Naive thymus-derived CD8-positive, alpha-beta T cell (primary cell): Measurements from ENCODE around the gene PPM1M. TPM values are rescaled to one million over a fixed set of nuclear protein-coding genes. Genes with fewer than 3 reads are reported as not detected.

Source experiments
- ATAC-seq, 2 donors: fragments of 150-1000 bp; cut with Tn5 transposase in 1 of 2; sonication (Bioruptor Pico), chemical (Tn5 transposase) in 1 of 2; 1 replicate in 1 of 2; 2 replicates in 1 of 2; pipeline ENCODE4 v1.10.0; 2021; ENCODE audit warnings: mild to moderate bottlenecking in 2 of 2, moderate library complexity in 2 of 2
- POLR2A ChIA-PET: fragments of 350-600 bp; sonication (Branson Sonifier 250); formaldehyde crosslinking; loops from one replicate; lab custom pipeline; 2021; ENCODE audit warnings: antibody characterized with exemption; lab: Charles Lee
- DNase-seq, 10 donors: peaks; one replicate each; pipeline versions ENCODE4 v3.0.0 to v3.0.0-alpha.2; 2020 to 2022
- H3K27ac Mint-ChIP-seq, 10 donors: one replicate each; pipeline ENCODE4 v1.8.0; 2020 to 2022; ENCODE audit warnings: mild to moderate bottlenecking in 10 of 10, mixed read lengths in 10 of 10, moderate library complexity in 4 of 10, inconsistent platforms in 1 of 10
- H3K27me3 Mint-ChIP-seq, 5 donors: one replicate each; pipeline ENCODE4 v1.8.0; 2021 to 2022; ENCODE audit warnings: mixed read lengths in 5 of 5
- H3K36me3 Mint-ChIP-seq, 3 donors: one replicate each; pipeline ENCODE4 v1.8.0; 2020 to 2022; ENCODE audit warnings: mixed read lengths in 3 of 3, mild to moderate bottlenecking in 2 of 3, inconsistent platforms in 1 of 3
- H3K4me1 Mint-ChIP-seq, 4 donors: one replicate each; pipeline ENCODE4 v1.8.0; 2021 to 2022; ENCODE audit warnings: mixed read lengths in 4 of 4
- H3K4me3 Mint-ChIP-seq, 10 donors: one replicate each; pipeline ENCODE4 v1.8.0; 2020 to 2022; ENCODE audit warnings: mild to moderate bottlenecking in 10 of 10, mixed read lengths in 10 of 10, moderate library complexity in 6 of 10, inconsistent platforms in 1 of 10
- H3K9me3 Mint-ChIP-seq, 9 donors: one replicate each; pipeline ENCODE4 v1.8.0; 2020 to 2022; ENCODE audit warnings: mixed read lengths in 9 of 9, mild to moderate bottlenecking in 3 of 9, inconsistent platforms in 1 of 9, moderate library complexity in 1 of 9
- polyA plus RNA-seq, 3 donors: library from polyadenylated mRNA; unstranded; fragments of 300-500 nt; fragmentation: Illumina TruSeq; gene quantifications; one replicate each; pipeline ENCODE4 v1.2.3, GENCODE V29; 2021
- total RNA-seq, 8 experiments: library from RNA in 2 of 8; stranded (reverse) in 2 of 8; gene quantifications; one replicate each; pipeline ENCODE4 v1.2.3 and lab custom pipeline; 2021 to 2026

The PPM1M gene
- total and polyA plus RNA-seq, 5 experiments from 2014 or later: 68.0 to 172 (median 108) TPM

- peak overlapping the region; percentile 93 to 98 (median 95) for H3K27ac Mint-ChIP-seq
- H3K9me3 Mint-ChIP-seq: no peaks in the 10 kb centered on the region
- ATAC-seq (no peak), DNase-seq (no peak)
- H3K36me3 Mint-ChIP-seq: peaks cover 0 to 6% (median 0%) of the 10 kb centered on the region in 3 donors
- peak overlapping the region; percentile 54 to 99 (median 96) for H3K4me3 Mint-ChIP-seq
- POLR2A ChIA-PET: interaction anchor here (1.0 to 58.8 kb wide), 6 partner anchors 4 to 295 kb away, joined by 3 to 1841 read pairs (median 728); partner anchors contain the start of genes ACY1, GLYCTK, PPM1M and TLR9
- peaks cover 30 to 82% (median 76%) of the 10 kb centered on the region in 4 donors for H3K4me1 Mint-ChIP-seq
- H3K27me3 Mint-ChIP-seq: no peaks in the 10 kb centered on the region
Observed at GRCh38 chr3:52240886-52241370, 4.6 kb upstream of the PPM1M start.

GRCh38 chr3:52242039-52242438, 3.5 kb upstream of the PPM1M start:
- POLR2A ChIA-PET: interaction anchor here (0.7 to 58.8 kb wide), 4 partner anchors 5 to 213 kb away, joined by 6 to 1841 read pairs (median 1452); partner anchors contain the start of genes GLYCTK, PPM1M, TLR9 and TWF2
- DNase-seq (no peak), ATAC-seq (no peak)
- Mint-ChIP-seq H3K27me3 (no peaks in the 10 kb centered on the region), H3K27ac (peak overlapping the region in 9 of 10 donors; percentile 60 to 95 (median 79)), H3K36me3 (peaks cover 0 to 3% (median 0%) of the 10 kb centered on the region in 3 donors), H3K9me3 (no peaks in the 10 kb centered on the region), H3K4me1 (peaks cover 35 to 81% (median 76%) of the 10 kb centered on the region in 4 donors), H3K4me3 (peak overlapping the region in 5 of 10 donors; percentile 6 to 50 (median 23))

GRCh38 chr3:52243791-52244628, 1.5 kb upstream of the PPM1M start:
- POLR2A ChIA-PET: interaction anchor here (0.5 to 58.8 kb wide), 5 partner anchors 7 to 338 kb away, joined by 3 to 1841 read pairs (median 1452); partner anchors contain the start of genes GLYCTK, PPM1M, TLR9 and TWF2
- Mint-ChIP-seq H3K27me3 (no peaks in the 10 kb centered on the region), H3K36me3 (peaks cover 0 to 19% (median 4%) of the 10 kb centered on the region in 3 donors), H3K9me3 (no peaks in the 10 kb centered on the region), H3K4me3 (peak overlapping the region; percentile 72 to 89 (median 82)), H3K4me1 (peaks cover 41 to 85% (median 80%) of the 10 kb centered on the region in 4 donors), H3K27ac (peak overlapping the region; percentile 77 to 97 (median 93))
- DNase-seq: peak in 1 of 10 donors; percentile 50
- no peak for ATAC-seq

- DNase-seq (no peak), ATAC-seq (peak; percentile 15 to 22)
- no peaks in the 10 kb centered on the region for H3K9me3 Mint-ChIP-seq
- H3K36me3 Mint-ChIP-seq: peaks cover 0 to 34% (median 7%) of the 10 kb centered on the region in 3 donors
- POLR2A ChIA-PET: interaction anchor here (1.0 to 58.8 kb wide), 4 partner anchors 4 to 93 kb away, joined by 3 to 1841 read pairs (median 1452); partner anchors contain the start of genes GLYCTK, PPM1M, TLR9 and TWF2
- H3K4me1 Mint-ChIP-seq: peaks cover 48 to 86% (median 81%) of the 10 kb centered on the region in 4 donors
- H3K4me3 Mint-ChIP-seq: peak overlapping the region; percentile 84 to 93 (median 88)
- H3K27ac Mint-ChIP-seq: peak overlapping the region; percentile 91 to 100 (median 98)
- no peaks in the 10 kb centered on the region for H3K27me3 Mint-ChIP-seq
Observed at GRCh38 chr3:52246264-52246620, 683 bp downstream of the PPM1M start.

GRCh38 chr3:52246728-52247408, 1.3 kb downstream of the PPM1M start:
- DNase-seq (peak in 1 of 10 donors; percentile 56), ATAC-seq (peak in 1 of 2 donors; percentile 1)
- POLR2A ChIA-PET: interaction anchor here (1.2 to 58.8 kb wide), 4 partner anchors 4 to 93 kb away, joined by 3 to 1841 read pairs (median 1452); partner anchors contain the start of genes GLYCTK, PPM1M, TLR9 and TWF2
- no peaks in the 10 kb centered on the region for H3K27me3 Mint-ChIP-seq
- H3K36me3 Mint-ChIP-seq: peaks cover 0 to 39% (median 9%) of the 10 kb centered on the region in 3 donors
- H3K9me3 Mint-ChIP-seq: no peaks in the 10 kb centered on the region
- peak overlapping the region; percentile 91 to 100 (median 98) for H3K27ac Mint-ChIP-seq
- H3K4me1 Mint-ChIP-seq: peaks cover 45 to 88% (median 79%) of the 10 kb centered on the region in 4 donors
- H3K4me3 Mint-ChIP-seq: peak overlapping the region; percentile 84 to 93 (median 88)

GRCh38 chr3:52247409-52248164, 2.0 kb downstream of the PPM1M start:
- Mint-ChIP-seq H3K36me3 (peaks cover 0 to 46% (median 10%) of the 10 kb centered on the region in 3 donors), H3K4me1 (peaks cover 45 to 90% (median 82%) of the 10 kb centered on the region in 4 donors), H3K9me3 (no peaks in the 10 kb centered on the region), H3K27me3 (no peaks in the 10 kb centered on the region), H3K27ac (peak overlapping the region; percentile 91 to 100 (median 98)), H3K4me3 (peak overlapping the region; percentile 84 to 93 (median 88))
- ATAC-seq (no peak), DNase-seq (peak in 1 of 10 donors; percentile 52)
- POLR2A ChIA-PET: interaction anchor here (1.2 to 58.8 kb wide), 4 partner anchors 3 to 92 kb away, joined by 3 to 1841 read pairs (median 1452); partner anchors contain the start of genes GLYCTK, PPM1M, TLR9 and TWF2

GRCh38 chr3:52248165-52248541, 2.6 kb downstream of the PPM1M start:
- Mint-ChIP-seq H3K4me3 (peak overlapping the region; percentile 61 to 93 (median 88)), H3K4me1 (peaks cover 47 to 91% (median 85%) of the 10 kb centered on the region in 4 donors), H3K27me3 (no peaks in the 10 kb centered on the region), H3K36me3 (peaks cover 0 to 50% (median 12%) of the 10 kb centered on the region in 3 donors), H3K27ac (peak overlapping the region; percentile 91 to 100 (median 98)), H3K9me3 (no peaks in the 10 kb centered on the region)
- DNase-seq (peak in 1 of 10 donors; percentile 52), ATAC-seq (no peak)
- POLR2A ChIA-PET: interaction anchor here (1.1 to 58.8 kb wide), 5 partner anchors 2 to 191 kb away, joined by 3 to 1841 read pairs (median 1452); partner anchors contain the start of genes DUSP7, GLYCTK, PPM1M and TLR9

- Mint-ChIP-seq H3K4me1 (peaks cover 49 to 91% (median 85%) of the 10 kb centered on the region in 4 donors), H3K36me3 (peaks cover 0 to 59% (median 12%) of the 10 kb centered on the region in 3 donors)
- peak in 4 of 10 donors; percentile 45 to 80 (median 48) for DNase-seq
Observed at GRCh38 chr3:52248816-52249547, 3.4 kb downstream of the PPM1M start.

GRCh38 chr3:52249683-52250082, 4.1 kb downstream of the PPM1M start:
- DNase-seq (no peak), ATAC-seq (no peak)
- H3K27ac Mint-ChIP-seq: peak overlapping the region; percentile 91 to 100 (median 98)
- peak overlapping the region in 8 of 10 donors; percentile 50 to 86 (median 64) for H3K4me3 Mint-ChIP-seq
- no peaks in the 10 kb centered on the region for H3K9me3 Mint-ChIP-seq
- POLR2A ChIA-PET: interaction anchor here (43.1 to 58.8 kb wide), 3 partner anchors 1 to 34 kb away, joined by 1452 to 1841 read pairs (median 1452); partner anchors contain the start of genes GLYCTK, PPM1M, TLR9 and TWF2
- peaks cover 46 to 91% (median 86%) of the 10 kb centered on the region in 4 donors for H3K4me1 Mint-ChIP-seq
- peaks cover 0 to 2% (median 0%) of the 10 kb centered on the region in 5 donors for H3K27me3 Mint-ChIP-seq
- H3K36me3 Mint-ChIP-seq: peaks cover 0 to 64% (median 13%) of the 10 kb centered on the region in 3 donors

More at GRCh38 chr3:52248816-52249547, 3.4 kb downstream of the PPM1M start:
- Mint-ChIP-seq H3K27ac (peak overlapping the region; percentile 91 to 100 (median 98)), H3K9me3 (no peaks in the 10 kb centered on the region), H3K27me3 (peaks cover 0 to 2% (median 0%) of the 10 kb centered on the region in 5 donors), H3K4me3 (peak overlapping the region in 9 of 10 donors; percentile 44 to 93 (median 88))
- no peak for ATAC-seq
- POLR2A ChIA-PET: interaction anchor here (1.1 to 58.8 kb wide), 4 partner anchors 2 to 192 kb away, joined by 3 to 1841 read pairs (median 1452); partner anchors contain the start of genes DUSP7, GLYCTK, PPM1M and TLR9

GRCh38 chr3:52250122-52250521, 4.6 kb downstream of the PPM1M start:
- Mint-ChIP-seq H3K9me3 (no peaks in the 10 kb centered on the region), H3K4me3 (peak overlapping the region in 8 of 10 donors; percentile 35 to 86 (median 64)), H3K36me3 (peaks cover 0 to 67% (median 13%) of the 10 kb centered on the region in 3 donors), H3K4me1 (peaks cover 46 to 91% (median 88%) of the 10 kb centered on the region in 4 donors), H3K27me3 (peaks cover 0 to 2% (median 0%) of the 10 kb centered on the region in 5 donors), H3K27ac (peak overlapping the region; percentile 91 to 100 (median 98))
- ATAC-seq (no peak), DNase-seq (no peak)
- POLR2A ChIA-PET: interaction anchor here (43.1 to 58.8 kb wide), 3 partner anchors 0 to 33 kb away, joined by 1452 to 1841 read pairs (median 1452); partner anchors contain the start of genes GLYCTK, PPM1M, TLR9 and TWF2
